DND-41 (cell line): Measurements from ENCODE around the gene DYSF.

Source experiments
- ATAC-seq: fragments of 200-7000 bp; cut with Tn5 transposase; 3 replicates; pipeline ENCODE4 v1.9.1; 2021; ENCODE audit warnings: low read depth; ENCODE audit not compliant: insufficient read depth
- DNase-seq: peaks from one replicate; pipeline ENCODE4 v3.0.0-alpha.2; 2020
- H2AFZ ChIP-seq: 2 replicates; pipeline ENCODE4 v1.6.0; 2012; ENCODE audit warnings: low read depth, low read length
- H3K27ac ChIP-seq: 2 replicates; pipeline ENCODE4 v1.5.1; 2012; ENCODE audit warnings: low read length, inconsistent platforms
- H3K27me3 ChIP-seq: fragments of 200-600 bp; sonication (generic); 2 replicates; pipeline ENCODE4 v1.6.0; 2012; ENCODE audit warnings: low read length, mild to moderate bottlenecking, inconsistent platforms; ENCODE audit not compliant: insufficient read depth, poor library complexity
- H3K36me3 ChIP-seq: 2 replicates; pipeline ENCODE4 v1.5.1; 2012; ENCODE audit warnings: low read length, inconsistent platforms; ENCODE audit not compliant: insufficient read depth
- H3K4me1 ChIP-seq: 2 replicates; pipeline ENCODE4 v1.5.1; 2012; ENCODE audit warnings: mild to moderate bottlenecking, low read length; ENCODE audit not compliant: insufficient read depth
- H3K4me2 ChIP-seq: 2 replicates; pipeline ENCODE4 v1.6.0; 2012; ENCODE audit warnings: mild to moderate bottlenecking, moderate library complexity, low read length, inconsistent platforms; ENCODE audit not compliant: insufficient read depth
- H3K4me3 ChIP-seq, 2 experiments: fragments of 200-600 bp in 1 of 2; shearing (Covaris generic) in 1 of 2; 2 replicates each; pipeline ENCODE4 v1.5.1; 2012 to 2016; ENCODE audit warnings: inconsistent platforms in 2 of 2, low read length in 2 of 2, mild to moderate bottlenecking in 2 of 2, low read depth in 1 of 2, moderate library complexity in 1 of 2
- H3K79me2 ChIP-seq: 2 replicates; pipeline ENCODE4 v1.6.0; 2012; ENCODE audit warnings: low read length, inconsistent platforms; ENCODE audit not compliant: insufficient read depth
- H3K9ac ChIP-seq: 2 replicates; pipeline ENCODE4 v1.6.0; 2012; ENCODE audit warnings: low read depth, mild to moderate bottlenecking, inconsistent platforms, low read length, moderate library complexity
- H3K9me3 ChIP-seq: 2 replicates; pipeline ENCODE4 v1.5.1; 2012; ENCODE audit warnings: low read length, moderate library complexity, mild to moderate bottlenecking, inconsistent platforms; ENCODE audit not compliant: insufficient read depth, severe bottlenecking
- H4K20me1 ChIP-seq: 2 replicates; pipeline ENCODE4 v1.6.0; 2012; ENCODE audit warnings: low read length; ENCODE audit not compliant: insufficient read depth
- CTCF ChIP-seq: IDR thresholded peaks from 2 replicates; pipeline ENCODE4 v1.5.1; 2012; ENCODE audit warnings: borderline replicate concordance, low read length, moderate library complexity, mild to moderate bottlenecking; ENCODE audit not compliant: poor library complexity, severe bottlenecking; ENCODE audit errors: extremely low read depth
- EZH2 ChIP-seq: IDR thresholded peaks from 3 replicates; pipeline ENCODE4 v1.6.1; 2012; ENCODE audit warnings: borderline replicate concordance, low read depth, mild to moderate bottlenecking, moderate library complexity, low read length, inconsistent platforms; ENCODE audit not compliant: severe bottlenecking

The DYSF gene

GRCh38 chr2:71510196-71510807 lies 56.9 kb downstream of the DYSF start:
- peak; percentile 92 for TF ChIP-seq CTCF
- no peak for TF ChIP-seq EZH2
- ATAC-seq, result peak; percentile 90
- no peaks in the 10 kb centered on the region for H3K36me3 ChIP-seq
- peak; percentile 67 for DNase-seq
- H4K20me1 ChIP-seq, result no peaks in the 10 kb centered on the region; the same call in 1 of the 2 replicates
- H3K4me1 ChIP-seq, result no peaks in the 10 kb centered on the region
- H3K4me3 ChIP-seq, result no peak overlapping the region
- no peak overlapping the region for H3K27ac ChIP-seq
- H3K9me3 ChIP-seq, result no peaks in the 10 kb centered on the region
- H3K4me2 ChIP-seq, result no peak overlapping the region
- no peaks in the 10 kb centered on the region for H3K27me3 ChIP-seq
- no peak overlapping the region for H2AFZ ChIP-seq
- no peak overlapping the region for H3K9ac ChIP-seq
- no peaks in the 10 kb centered on the region for H3K79me2 ChIP-seq

GRCh38 chr2:71510938-71511337 lies 57.6 kb downstream of the DYSF start:
- no peaks in the 10 kb centered on the region; the same call in 1 of the 2 replicates for H4K20me1 ChIP-seq
- no peaks in the 10 kb centered on the region for H3K36me3 ChIP-seq
- no peaks in the 10 kb centered on the region for H3K4me1 ChIP-seq
- DNase-seq, result no peak
- H2AFZ ChIP-seq, result no peak overlapping the region
- H3K9ac ChIP-seq, result no peak overlapping the region
- ATAC-seq, result no peak
- no peaks in the 10 kb centered on the region for H3K9me3 ChIP-seq
- H3K27me3 ChIP-seq, result peaks cover 2% of the 10 kb centered on the region
- no peak overlapping the region for H3K27ac ChIP-seq
- H3K79me2 ChIP-seq, result no peaks in the 10 kb centered on the region
- no peak for TF ChIP-seq CTCF
- no peak for TF ChIP-seq EZH2
- H3K4me3 ChIP-seq, result no peak overlapping the region
- no peak overlapping the region for H3K4me2 ChIP-seq

GRCh38 chr2:71511776-71512175 lies 58.4 kb downstream of the DYSF start:
- no peak overlapping the region for H3K4me3 ChIP-seq
- H3K36me3 ChIP-seq, result no peaks in the 10 kb centered on the region
- no peaks in the 10 kb centered on the region for H3K4me1 ChIP-seq
- H3K27ac ChIP-seq, result no peak overlapping the region
- no peaks in the 10 kb centered on the region for H3K9me3 ChIP-seq
- DNase-seq (no peak), ATAC-seq (no peak)
- no peaks in the 10 kb centered on the region; the same call in 1 of the 2 replicates for H4K20me1 ChIP-seq
- no peak overlapping the region for H2AFZ ChIP-seq
- no peaks in the 10 kb centered on the region for H3K79me2 ChIP-seq
- peaks cover 7% of the 10 kb centered on the region for H3K27me3 ChIP-seq
- H3K9ac ChIP-seq, result no peak overlapping the region
- TF ChIP-seq CTCF, result no peak
- TF ChIP-seq EZH2, result no peak
- H3K4me2 ChIP-seq, result no peak overlapping the region
